Measurements from ENCODE around the gene ZNF460.

The ZNF460 gene

DNA sequence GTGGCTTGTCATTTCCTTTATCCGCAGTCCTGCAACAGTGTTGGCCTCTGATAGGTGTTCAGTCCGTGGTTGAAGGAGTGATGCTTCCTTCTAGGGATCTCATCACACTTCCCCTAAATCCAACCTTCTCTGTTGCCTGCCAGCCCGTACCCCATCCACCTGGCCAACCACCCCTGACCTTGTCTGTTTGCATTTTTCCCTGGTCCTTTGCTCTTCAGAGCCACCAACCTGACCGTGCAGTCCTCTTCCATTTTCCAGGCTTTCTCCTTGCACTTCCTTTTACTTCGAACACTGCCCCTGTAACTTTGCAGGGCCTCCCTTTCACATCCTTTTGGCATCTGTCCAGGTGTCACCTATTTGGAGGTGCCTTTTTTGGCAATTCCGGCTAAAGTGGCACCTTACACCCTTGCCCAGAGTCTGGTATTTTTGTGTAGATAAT, 696 bp downstream of the ZNF460 start:
- DNase-seq = peak; percentile 32

DNA sequence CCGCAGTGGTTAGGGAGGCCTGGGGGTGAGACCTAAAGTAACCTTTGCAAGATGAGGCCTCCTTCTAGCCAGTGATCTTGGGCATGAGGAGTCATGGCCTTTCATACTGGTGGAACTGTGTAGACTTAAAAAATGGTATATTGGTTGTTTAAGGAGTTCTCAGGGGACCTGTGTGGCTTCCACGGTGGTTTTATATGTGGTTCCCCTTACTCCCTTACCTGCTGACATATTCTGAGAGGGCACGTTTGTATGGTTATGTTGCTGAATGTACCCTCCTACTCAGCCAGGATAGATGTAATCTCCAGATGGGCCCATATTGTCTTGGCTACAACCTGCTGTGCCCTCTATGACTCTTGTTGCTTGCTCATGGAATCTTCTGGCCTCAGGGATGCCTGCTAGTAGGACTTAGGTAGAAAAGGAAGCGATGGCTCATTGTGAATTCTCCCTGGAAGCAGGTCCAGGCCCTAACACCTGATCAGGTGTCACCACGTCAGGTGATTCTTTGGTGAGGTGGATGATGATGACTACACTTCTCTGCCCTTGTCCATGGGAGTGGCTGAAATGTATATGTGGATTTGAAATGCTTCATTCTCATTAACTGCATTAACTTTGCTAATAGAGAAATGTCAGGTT, 1.8 kb downstream of the ZNF460 start:
- no peak for DNase-seq

DNA sequence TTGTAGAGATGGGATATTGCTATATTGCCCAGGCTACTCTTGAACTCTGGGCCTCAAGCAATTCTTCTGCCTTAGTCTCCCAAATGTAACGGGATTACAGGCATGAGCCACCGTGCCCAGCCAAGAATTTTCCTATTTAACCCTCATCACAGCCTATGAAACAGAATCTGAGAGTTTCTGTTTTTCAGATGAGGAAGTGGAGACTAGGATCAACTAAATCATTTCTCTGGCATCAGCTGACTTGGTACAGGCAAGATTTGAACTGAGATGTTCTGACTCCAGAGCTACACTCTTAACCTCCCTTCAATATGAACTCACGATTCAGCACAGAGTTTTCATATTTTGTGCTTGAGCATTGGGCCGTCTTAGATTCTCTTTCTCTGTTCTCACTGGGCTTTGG, 8.1 kb downstream of the ZNF460 start:
- no peak for DNase-seq

DNA sequence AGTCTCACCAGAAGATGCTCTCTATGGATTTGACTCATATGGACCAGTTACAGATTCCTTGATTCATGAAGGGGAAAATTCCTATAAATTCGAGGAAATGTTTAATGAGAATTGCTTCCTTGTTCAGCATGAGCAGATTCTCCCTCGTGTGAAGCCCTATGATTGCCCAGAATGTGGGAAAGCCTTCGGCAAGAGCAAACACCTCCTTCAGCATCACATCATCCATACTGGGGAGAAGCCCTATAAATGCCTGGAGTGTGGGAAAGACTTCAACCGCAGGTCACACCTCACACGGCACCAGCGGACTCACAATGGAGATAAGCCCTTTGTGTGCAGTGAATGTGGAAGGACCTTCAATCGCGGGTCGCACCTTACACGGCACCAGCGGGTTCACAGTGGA, 10.7 kb downstream of the ZNF460 start:
- no peak for DNase-seq

DNA sequence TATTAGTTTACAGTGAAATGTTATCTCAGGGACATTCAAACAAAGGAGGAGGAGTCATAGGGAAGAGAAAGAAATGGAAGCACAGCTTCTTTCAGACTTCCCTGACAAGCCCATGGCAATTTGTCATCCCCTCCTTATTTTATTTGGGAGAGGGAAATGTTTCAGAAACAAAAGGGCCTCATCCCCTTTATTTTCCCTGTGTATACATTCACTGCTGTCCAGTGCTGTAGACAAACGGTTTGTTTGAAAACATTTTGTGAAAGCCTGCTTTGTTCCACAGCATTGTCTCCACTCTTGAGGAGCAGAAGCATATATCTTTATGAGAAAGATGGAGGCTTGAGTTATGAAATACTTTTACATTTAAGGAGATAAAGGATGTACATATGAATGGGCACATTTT, 12.3 kb downstream of the ZNF460 start:
- no peak for DNase-seq

DNA sequence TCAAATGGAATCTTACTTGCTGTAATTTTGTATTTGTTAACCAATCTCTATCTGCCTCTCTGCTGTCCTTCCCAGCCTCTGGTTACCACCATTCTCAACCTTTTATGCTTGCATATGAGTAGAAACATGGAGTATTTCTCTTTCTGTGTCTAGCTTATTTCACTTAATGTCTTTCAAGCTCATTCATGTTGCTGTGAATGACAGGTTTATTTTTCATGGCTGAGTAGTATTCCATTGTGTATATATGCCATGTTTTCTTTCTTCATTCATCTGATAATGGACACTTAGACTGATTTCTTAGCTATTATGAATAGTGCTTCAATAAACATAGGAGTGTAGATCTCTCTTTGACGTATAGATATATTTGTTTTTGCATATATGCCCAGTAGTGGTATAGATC, 13.4 kb downstream of the ZNF460 start:
- no peak for DNase-seq

DNA sequence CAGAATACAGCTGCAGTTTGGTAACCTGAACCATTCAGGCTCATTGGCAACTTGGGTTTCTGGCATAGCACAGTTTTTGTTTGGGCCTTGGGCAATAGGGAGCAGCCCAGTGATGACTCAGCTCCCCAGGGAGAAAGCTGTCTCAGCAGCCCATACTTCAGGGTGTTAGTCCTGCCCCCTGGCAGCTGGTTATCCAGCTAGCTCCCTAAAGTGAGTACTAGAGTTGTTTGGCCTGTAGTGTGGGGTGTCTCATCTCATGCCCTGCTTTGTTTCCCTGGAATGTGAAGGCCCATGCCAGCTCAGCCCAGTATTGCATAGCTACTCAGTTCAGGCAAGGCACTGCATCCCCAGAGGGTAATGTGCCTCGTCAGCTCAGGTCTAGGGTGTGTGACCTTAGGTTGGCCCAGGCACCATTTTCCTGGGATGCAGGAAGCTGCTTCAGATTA, 21.8 kb downstream of the ZNF460 start:
- DNase-seq = no peak

DNA sequence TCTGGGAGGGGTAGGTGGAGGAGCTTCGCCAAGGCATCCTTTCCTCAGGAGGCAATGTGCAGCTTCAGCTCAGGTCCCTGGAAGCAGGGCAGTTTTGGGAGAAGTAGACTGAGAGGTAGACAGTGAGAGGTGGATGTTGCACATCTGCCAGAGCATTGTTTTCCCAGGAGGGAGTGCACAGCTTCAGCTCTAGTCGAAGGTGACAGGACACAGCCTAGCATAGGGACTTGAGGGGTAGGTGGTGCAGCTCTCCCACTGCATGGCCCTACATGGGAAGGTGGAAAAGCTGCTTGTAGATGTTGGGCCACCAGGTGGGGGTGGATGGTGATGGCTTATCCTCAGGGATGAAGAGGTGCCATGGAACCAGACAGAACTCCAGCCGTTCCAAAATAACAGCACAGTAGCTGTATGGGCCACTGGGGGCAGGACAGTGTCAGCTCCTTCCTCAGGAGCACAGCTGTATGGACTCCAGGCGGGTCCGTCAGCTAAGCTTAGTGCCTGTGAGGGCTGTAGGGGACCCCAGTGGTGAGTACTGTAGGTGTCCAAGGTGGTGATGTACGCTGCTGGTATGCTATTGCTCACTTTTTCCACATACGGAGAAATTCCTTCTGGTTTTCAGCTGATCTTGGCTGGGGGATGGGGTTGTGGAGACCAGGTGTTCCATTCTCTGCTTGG, 22.6 kb downstream of the ZNF460 start:
- no peak for DNase-seq

DNA sequence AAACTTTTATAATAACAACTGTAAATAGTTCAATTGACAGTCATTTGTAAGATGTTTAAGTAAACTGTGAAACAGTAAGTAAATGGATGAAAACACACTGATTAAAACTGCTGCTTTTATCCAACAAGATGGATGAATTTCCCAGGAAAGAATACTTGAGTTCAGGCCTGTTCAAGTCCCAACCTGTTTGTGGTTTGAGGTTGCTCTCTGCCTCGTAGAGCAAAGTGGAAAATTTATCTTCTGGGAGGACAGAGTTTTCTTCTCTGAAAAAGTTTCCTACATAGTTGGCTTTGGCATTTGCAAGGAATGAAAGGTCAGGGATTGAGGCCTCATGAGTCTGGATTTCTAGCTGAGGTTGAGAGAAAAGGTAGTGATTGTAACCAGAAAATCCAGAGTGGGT, 24.8 kb downstream of the ZNF460 start:
- no peak for DNase-seq

DNA sequence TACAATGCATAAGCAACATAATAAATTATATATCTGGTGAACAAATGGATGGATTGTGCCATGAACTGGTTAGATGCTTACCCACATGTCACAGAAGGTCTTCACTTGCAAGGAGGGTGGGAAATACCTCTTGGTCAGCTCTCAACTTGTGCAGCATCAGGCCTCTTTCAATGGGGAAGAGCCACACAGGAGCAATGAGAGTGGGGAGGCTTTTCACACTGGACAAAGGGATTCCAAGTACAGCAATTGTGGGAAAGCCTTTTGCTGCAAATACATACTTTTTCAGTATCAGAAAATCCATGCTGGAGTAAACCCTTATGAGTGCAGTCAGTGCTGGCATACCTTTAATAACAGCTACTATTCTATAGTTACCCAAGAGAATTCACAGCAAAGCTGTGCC, 28.2 kb downstream of the ZNF460 start:
- no peak for DNase-seq

DNA sequence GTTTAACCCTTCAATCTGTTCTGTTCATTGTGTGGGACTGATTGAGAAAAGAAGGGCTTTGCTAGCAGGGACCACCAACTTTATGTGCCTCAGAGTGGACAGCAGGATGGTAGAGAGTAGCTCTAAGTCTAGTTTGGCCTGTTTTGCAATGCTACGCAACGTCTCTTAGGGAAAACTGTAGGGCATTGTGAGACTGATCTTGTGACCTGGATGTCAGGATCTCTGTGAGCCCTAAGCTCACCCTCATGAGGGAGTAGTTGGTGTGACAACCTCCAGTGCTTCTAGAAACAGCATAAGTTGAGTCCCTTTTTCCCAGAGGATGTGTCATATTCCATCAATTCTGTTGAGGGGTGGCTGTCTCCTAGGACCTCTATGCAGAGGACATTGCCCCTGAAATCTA, 30.5 kb downstream of the ZNF460 start:
- DNase-seq = no peak

DNA sequence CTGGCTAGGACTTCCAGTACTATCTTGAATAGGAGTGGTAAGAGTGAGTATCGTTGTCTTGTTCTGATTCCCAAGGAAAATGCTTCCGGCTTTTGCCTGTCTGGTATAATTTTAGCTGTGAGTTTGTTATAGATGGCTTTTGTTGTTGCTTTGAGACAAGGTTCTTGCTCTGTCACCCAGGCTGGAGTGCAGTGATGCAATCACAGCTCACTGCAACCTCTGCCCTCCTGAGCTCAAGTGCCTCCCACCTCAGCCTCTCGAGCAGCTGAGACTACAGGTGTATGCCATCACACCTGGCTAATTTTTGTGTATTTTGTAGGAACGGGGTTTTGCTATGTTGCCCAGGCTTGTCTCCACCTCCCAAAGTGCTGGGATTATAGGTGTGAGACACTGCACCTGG, 33.9 kb downstream of the ZNF460 start:
- DNase-seq = no peak

DNA sequence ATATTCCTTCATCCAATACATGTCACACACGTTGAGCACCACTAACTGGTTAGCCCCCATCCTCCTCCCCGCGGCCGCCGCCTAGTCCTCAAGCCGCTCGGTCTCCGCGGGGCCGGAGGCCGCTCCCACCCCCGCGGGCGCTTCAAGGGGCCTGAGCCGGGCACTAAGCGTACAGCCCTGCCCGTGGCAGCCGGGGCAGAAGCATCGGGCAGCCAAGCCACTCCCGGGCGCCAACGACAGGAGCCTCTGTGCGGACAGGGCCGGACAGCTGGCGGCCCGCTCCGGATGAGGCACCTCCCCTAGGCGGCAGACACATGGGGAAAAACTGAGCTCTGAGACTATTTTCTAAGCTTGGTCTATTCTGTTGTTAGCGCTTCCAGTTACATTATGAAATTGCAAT, 37.2 kb downstream of the ZNF460 start:
- DNase-seq = no peak

DNA sequence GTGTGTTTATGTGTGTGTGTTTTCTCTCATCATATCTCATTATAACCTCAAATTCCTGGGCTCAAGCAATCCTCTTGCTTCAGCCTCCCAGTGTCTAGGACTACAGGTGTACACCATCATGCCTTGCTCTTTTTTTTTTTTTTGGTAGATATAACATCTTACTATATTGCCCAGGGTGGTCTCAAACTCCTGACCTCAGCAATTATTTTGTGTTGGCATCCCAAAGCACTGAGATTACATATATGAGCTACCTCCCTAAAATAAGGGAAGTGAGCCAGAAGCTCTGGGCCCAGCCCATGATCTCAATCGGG, 39.5 kb downstream of the ZNF460 start:
- no peak for DNase-seq

DNA sequence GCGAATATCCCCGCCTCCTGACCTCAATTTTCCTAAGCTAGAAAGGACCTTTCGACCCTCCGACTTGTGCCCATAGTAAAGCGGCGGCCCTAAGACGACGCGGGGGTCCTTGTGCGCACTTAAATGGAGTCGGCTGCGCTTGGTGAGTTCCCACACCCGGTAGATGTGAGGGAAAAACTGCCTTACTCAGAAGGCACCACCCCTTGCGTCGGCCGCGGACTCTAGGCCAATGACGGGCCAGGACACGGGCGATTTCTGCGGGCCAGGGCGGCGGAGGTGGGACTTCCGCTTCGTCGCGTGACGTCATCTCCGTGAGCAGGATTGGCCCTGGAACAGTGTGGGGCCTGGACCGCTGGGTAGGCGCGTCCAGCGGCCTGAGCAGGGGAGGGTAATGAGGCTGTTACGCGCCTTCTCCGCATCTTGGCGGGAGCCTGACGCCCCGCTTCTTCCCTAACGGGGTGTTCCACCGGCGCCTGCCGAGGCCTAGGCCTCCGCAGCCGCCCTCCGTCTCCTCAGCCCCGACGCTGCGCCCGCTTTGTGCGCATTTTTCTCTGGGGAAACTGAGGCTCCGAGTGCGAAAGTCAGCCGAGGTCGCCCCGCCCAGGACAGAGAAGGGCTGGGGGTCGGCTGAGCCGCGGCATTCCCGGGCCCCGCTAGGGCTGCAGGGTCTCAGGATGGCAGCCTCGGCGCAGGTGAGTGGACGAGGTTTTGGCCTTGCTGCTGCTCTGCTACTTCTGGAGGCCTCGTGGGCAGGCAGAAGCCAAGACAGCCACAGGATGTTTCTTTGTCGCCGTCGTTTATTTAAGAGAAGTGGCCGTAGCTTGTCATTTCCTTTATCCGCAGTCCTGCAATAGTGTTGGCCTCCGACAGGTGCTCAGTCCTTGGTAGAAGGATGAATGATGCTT, 40.1 kb downstream of the ZNF460 start, which contains the start of gene ZNF543:
Gene ZNF543 (plus strand): TSS at position 293 of the 905 bp plus-strand sequence. CDS start 382 bp downstream, at position 675.
- peak; percentile 95 to 96 for DNase-seq

DNA sequence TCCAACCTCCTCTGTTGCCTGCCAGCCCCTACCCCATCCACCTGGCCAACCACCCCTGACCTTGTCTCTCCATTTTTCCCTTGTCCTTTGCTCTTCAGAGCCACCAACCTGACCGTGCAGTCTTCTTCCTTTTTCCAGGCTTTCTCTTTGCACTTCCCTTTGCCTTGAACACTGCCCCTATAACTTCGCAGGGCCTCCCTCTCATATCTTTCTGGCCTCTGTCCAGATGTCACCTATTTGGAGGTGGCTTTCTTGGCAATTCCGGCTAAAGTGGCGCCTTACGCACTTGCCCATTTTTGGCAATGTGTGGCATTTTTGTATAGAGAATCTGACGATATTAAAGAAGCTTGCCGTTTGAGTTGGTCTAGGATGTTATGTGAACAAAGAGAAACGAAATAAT, 40.8 kb downstream of the ZNF460 start:
- DNase-seq = no peak

DNA sequence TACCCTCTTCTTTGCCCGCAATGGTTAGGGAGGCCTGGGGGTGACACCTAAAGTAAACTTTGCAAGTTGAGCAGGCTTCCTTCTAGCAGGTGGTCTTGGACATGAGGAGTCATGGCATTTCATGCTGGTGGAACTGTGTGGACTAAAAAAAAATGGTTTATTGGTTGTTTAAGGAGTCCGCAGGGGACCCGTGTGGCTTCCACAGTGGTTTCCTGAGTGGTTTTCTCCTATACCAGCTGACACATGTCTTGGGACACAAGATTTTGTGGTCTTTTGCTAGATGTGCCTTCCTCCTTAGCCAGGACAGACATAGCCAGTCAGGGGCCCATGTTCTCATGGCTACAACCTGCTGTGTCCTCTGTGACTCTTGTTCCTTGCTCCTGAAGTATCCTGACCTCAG, 41.5 kb downstream of the ZNF460 start:
- no peak for DNase-seq

DNA sequence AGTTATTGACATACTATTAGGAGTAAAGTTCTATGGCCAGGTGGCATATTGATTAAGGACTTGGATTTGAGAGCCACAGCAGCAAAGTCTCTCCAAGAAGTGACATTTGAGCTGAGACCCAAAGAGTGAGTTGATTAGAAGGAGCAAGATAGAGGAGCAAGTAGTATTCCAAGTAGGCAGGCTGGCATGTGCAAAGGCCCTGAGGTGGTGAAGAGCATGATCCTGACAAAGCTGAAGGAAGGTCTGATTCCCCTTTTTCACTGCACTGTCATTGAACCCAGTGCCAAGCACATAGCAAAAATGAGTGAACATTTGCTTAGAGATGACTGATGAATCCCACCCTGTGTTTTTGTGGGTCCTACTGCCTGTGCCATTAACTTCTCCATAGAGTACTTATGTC, 44.7 kb downstream of the ZNF460 start:
- no peak for DNase-seq

DNA sequence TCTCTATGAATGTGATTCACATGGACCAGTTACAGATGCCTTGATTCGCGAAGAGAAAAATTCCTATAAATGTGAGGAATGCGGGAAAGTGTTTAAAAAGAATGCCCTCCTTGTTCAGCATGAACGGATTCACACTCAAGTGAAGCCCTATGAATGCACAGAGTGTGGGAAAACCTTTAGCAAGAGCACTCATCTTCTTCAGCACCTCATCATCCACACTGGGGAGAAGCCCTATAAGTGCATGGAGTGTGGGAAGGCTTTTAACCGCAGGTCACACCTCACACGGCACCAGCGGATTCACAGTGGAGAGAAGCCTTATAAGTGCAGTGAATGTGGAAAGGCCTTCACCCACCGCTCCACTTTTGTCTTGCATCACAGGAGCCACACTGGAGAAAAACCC, 47.7 kb downstream of the ZNF460 start:
- DNase-seq = no peak

DNA sequence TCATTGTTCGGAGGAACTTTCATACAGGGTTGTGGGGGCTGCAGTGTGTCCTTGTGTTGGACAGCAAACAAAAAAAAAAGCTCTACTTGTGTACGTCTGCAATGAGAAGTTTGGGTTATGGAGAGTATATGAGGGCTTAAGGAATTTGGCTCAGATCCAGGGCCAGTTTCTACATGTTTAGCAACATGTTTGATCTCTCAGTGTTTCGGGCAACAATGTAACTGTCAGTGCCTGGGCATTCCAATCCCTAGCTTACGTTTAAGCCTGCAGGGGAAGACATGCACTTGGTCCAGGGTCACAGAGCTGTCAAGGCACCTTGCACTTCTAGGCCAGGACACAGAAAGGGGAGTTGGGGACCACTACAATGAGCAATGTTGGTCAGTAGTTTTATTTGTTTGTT, 53.9 kb downstream of the ZNF460 start:
- DNase-seq = no peak

DNA sequence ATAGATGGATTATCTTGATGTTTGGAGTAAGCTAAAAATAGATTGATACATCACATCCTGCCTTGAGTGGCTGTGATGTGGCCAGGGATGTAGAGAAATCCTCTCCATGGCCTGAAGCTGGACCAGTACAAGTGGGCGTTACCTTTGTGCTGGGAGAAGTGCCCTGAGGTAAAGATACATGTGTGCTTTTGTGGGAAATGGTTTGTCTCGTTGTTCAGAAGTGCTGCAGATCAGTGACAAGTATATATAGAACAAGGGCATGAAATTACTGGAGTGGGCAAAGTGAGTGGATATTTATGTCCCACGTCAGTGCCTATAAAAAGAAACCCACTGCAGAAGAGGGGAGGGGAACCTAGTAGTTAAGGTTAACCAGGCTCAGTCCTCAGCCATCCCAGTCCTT, 58.6 kb downstream of the ZNF460 start:
- no peak for DNase-seq

DNA sequence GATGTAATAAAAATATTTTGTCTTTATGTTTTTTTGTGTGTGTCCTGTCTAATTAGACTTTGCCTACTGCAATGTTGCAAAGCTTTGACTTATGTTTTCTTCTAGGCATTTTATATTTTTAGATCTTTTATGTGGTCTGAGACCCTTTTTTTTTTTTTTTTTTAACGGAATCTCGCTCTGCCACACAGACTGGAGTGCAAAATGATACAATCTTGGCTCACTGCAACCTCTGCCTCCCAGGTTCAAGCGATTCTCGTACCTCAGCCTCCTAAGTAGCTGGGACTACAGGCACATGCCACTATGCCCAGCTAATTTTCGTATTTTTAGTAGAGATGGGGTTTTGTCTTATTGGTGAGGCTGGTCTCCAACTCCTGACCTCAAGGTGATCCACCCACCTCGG, 62.3 kb downstream of the ZNF460 start:
- DNase-seq = no peak
